Measurements from ENCODE around the gene CERKL.
"Not testable (repeated sequence)": the region's sequence is repeated elsewhere in the genome, so short reads cannot be mapped to it uniquely, and the experiment has no call there.

Gene CERKL

GRCh38 chr2:181656450-181657291, at the start of gene CERKL:
TSS of gene CERKL (minus strand) at chr2:181657105. CDS start at chr2:181657006, 99 bp downstream.
- DNase-seq, result no peak

- not testable (repeated sequence) for DNase-seq
These were observed 45.6 kb upstream of the CERKL start for GRCh38 chr2:181702519-181702918.

GRCh38 chr2:181698223-181698622, 41.3 kb upstream of the CERKL start:
- DNase-seq, result no peak

- no peak for DNase-seq
These were observed 40.7 kb upstream of the CERKL start for GRCh38 chr2:181697571-181697970.

- DNase-seq, result no peak
These were observed 40.2 kb upstream of the CERKL start for GRCh38 chr2:181697126-181697525.

GRCh38 chr2:181694271-181694670, 37.4 kb upstream of the CERKL start:
- no peak for DNase-seq

- DNase-seq, result no peak
These were observed 34.0 kb upstream of the CERKL start for GRCh38 chr2:181690860-181691259.

- DNase-seq, result no peak
These were observed 29.8 kb upstream of the CERKL start for GRCh38 chr2:181686576-181687185.

GRCh38 chr2:181685150-181685688, 28.3 kb upstream of the CERKL start:
- DNase-seq, result no peak

- DNase-seq, result no peak
These were observed 27.7 kb upstream of the CERKL start for GRCh38 chr2:181684454-181685149.

- peak; percentile 4 for DNase-seq
These were observed 26.9 kb upstream of the CERKL start for GRCh38 chr2:181683518-181684453.

GRCh38 chr2:181682795-181683517, 26.1 kb upstream of the CERKL start:
- no peak for DNase-seq

GRCh38 chr2:181682026-181682789, 25.3 kb upstream of the CERKL start:
- DNase-seq, result no peak

- no peak for DNase-seq
These were observed 24.3 kb upstream of the CERKL start for GRCh38 chr2:181680937-181681811.

GRCh38 chr2:181680055-181680936, 23.4 kb upstream of the CERKL start, which contains the start of gene NEUROD1:
TSS of gene NEUROD1 (minus strand) at chr2:181680517. CDS start at chr2:181678860, 1,657 bp downstream.
- DNase-seq, result peak; percentile 3

GRCh38 chr2:181679544-181679979, 22.7 kb upstream of the CERKL start:
- no peak for DNase-seq

- DNase-seq, result no peak
These were observed 22.1 kb upstream of the CERKL start for GRCh38 chr2:181678861-181679543.
